NCI-H748 (cell line): ENCODE results near the gene XRN1.
"Not testable (repeated sequence)": the region's sequence is repeated elsewhere in the genome, so short reads cannot be mapped to it uniquely, and the experiment has no call there.

Experiments used
- DNase-seq: peaks from one replicate; lab custom pipeline; 2025; ENCODE audit not compliant: unreplicated experiment; lab: John Stamatoyannopoulos, UW

Gene XRN1

GRCh38 chr3:142436951-142437585, 10.8 kb downstream of the XRN1 start:
- no peak for DNase-seq

- DNase-seq: no peak
Measured at GRCh38 chr3:142434503-142434902, 13.3 kb downstream of the XRN1 start.

- DNase-seq: no peak
Measured at GRCh38 chr3:142433110-142433509, 14.7 kb downstream of the XRN1 start.

- no peak for DNase-seq
Measured at GRCh38 chr3:142429582-142429981, 18.3 kb downstream of the XRN1 start.

- no peak for DNase-seq
Measured at GRCh38 chr3:142424754-142425153, 23.1 kb downstream of the XRN1 start.

GRCh38 chr3:142418926-142419592, 28.8 kb downstream of the XRN1 start:
- no peak for DNase-seq

- DNase-seq: no peak
Measured at GRCh38 chr3:142417302-142417701, 30.5 kb downstream of the XRN1 start.

- DNase-seq: not testable (repeated sequence)
Measured at GRCh38 chr3:142400537-142400936, 47.3 kb downstream of the XRN1 start.

GRCh38 chr3:142394921-142395622, 52.8 kb downstream of the XRN1 start:
- no peak for DNase-seq

GRCh38 chr3:142385078-142385477, 62.8 kb downstream of the XRN1 start:
- no peak for DNase-seq

GRCh38 chr3:142374687-142375086, 73.2 kb downstream of the XRN1 start:
- no peak for DNase-seq

- DNase-seq: not testable (repeated sequence)
Measured at GRCh38 chr3:142369576-142369975, 78.3 kb downstream of the XRN1 start.

GRCh38 chr3:142366434-142366833, 81.4 kb downstream of the XRN1 start:
- DNase-seq: peak; percentile 10

GRCh38 chr3:142363936-142364467, 83.8 kb downstream of the XRN1 start:
- DNase-seq: no peak

GRCh38 chr3:142363433-142363832, 84.4 kb downstream of the XRN1 start:
- DNase-seq: not testable (repeated sequence)

GRCh38 chr3:142359367-142359766, 88.5 kb downstream of the XRN1 start:
- no peak for DNase-seq

GRCh38 chr3:142356818-142357217, 91.0 kb downstream of the XRN1 start:
- DNase-seq: no peak

GRCh38 chr3:142355692-142356091, 92.1 kb downstream of the XRN1 start:
- DNase-seq: no peak

- no peak for DNase-seq
Measured at GRCh38 chr3:142354076-142354475, 93.8 kb downstream of the XRN1 start.

- DNase-seq: no peak
Measured at GRCh38 chr3:142353571-142353970, 94.3 kb downstream of the XRN1 start.

- not testable (repeated sequence) for DNase-seq
Measured at GRCh38 chr3:142352698-142353097, 95.1 kb downstream of the XRN1 start.

- DNase-seq: no peak
Measured at GRCh38 chr3:142348460-142348859, 99.4 kb downstream of the XRN1 start.
